Epidermal melanocyte (primary cell): ENCODE results near the gene PARD3.

Source experiments
- DNase-seq: peaks from one replicate; pipeline ENCODE4 v3.0.0; 2011; ENCODE audit warnings: low spot score; ENCODE audit not compliant: insufficient read length

The PARD3 gene

GRCh38 chr10:34169131-34169530 lies 646.0 kb downstream of the PARD3 start:
- DNase-seq, result no peak

DNA sequence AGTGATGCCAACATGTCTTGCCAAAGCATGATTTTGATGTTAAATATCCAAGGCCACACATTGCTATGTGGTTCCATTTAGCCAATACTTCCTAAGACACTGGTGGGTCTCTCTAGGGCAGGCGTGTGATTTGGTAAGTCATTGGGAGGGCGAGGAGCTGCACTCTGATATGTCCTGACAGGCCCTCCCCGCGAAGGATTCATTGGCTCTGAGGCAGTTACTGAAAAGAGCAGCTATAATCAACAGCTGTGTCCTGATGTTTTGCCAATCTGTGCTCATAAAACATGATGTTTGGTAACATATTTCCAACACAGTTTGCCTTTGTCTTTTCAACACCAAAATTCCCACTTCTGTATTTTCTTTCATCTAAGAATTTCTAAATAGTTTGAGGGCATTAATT lies 646.7 kb downstream of the PARD3 start:
- DNase-seq, result no peak

DNA sequence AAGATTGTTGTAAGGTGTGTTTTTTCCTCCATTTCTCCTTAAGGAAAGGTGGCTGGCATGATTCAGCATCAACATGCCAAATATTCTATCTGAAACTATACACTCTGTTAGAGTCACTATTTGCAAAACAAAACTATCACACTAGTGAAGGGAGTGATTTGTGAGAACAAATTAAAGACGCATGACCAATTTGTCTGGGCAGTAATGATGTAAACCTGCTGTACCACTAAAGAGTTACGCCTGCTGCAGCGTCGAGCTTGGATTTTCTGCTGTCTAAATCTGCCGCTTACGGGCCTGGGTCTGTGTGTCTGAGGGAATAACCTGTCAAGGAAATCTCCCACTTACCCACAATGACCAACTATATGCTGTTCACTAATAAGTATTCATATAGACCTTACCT lies 648.3 kb downstream of the PARD3 start:
- DNase-seq, result no peak

DNA sequence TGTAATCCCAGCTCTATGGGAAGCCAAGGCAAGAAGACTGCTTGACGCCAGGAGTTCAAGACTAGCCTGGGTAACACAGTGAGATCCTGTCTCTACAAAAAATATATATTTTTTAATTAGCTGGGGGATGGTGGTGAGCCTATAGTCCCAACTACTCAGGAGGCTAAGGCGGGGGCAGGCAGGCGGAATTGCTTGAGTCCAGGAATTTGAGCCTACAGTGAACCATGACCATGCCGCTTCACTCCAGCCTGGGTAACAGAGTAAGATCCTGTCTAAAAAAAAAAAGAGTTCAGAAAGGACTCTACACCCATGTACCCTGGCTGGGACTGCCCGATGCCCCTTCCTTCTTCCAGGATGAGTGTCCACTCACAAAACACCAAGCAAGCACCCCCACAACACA lies 648.7 kb downstream of the PARD3 start:
- DNase-seq, result no peak

GRCh38 chr10:34164029-34164428 lies 651.1 kb downstream of the PARD3 start:
- DNase-seq, result no peak

- no peak for DNase-seq
Observed at GRCh38 chr10:34163075-34163905, 651.8 kb downstream of the PARD3 start.

- no peak for DNase-seq
Observed at GRCh38 chr10:34161777-34162370, 653.2 kb downstream of the PARD3 start.

- DNase-seq, result no peak
Observed at GRCh38 chr10:34160595-34160994, 654.5 kb downstream of the PARD3 start.

GRCh38 chr10:34157501-34157900 lies 657.6 kb downstream of the PARD3 start:
- DNase-seq, result no peak

GRCh38 chr10:34156781-34157425 lies 658.2 kb downstream of the PARD3 start:
- DNase-seq, result no peak

- no peak for DNase-seq
Observed at GRCh38 chr10:34155812-34156211, 659.3 kb downstream of the PARD3 start.

GRCh38 chr10:34154383-34154900 lies 660.7 kb downstream of the PARD3 start:
- no peak for DNase-seq

DNA sequence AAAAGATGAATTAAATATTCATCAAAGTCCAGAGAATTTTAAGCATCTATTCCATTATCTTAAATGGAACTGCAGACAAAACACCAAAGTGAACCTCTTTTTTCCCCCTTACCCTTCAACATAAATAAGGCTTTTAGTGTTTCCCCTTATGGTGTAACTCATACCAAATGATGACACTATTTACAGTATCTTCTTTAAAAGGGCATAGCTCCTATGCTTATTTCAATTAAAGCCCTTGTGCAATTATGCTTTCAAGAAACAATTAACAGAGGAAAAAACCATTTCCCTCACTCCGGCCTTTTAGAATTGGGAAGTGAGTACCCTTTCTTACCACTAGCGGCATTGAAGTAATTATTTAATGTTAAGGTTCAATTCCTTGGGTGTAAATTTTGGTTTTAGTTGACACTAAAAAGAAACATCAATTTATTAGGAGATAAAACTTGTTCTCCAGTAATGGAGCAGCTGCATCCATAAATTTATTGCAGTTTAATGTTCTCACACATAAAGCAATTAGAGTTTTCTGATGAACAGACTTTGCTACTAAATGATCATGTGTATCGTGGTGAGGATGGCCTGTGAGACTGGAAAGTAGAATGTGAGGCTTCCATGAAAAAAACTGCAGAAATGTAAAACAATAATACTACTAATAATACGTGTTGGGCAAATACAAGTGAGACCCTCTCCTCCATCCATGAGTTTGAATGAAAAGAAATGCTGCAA lies 661.3 kb downstream of the PARD3 start:
- DNase-seq, result no peak

GRCh38 chr10:34152434-34152833 lies 662.7 kb downstream of the PARD3 start:
- DNase-seq, result no peak

DNA sequence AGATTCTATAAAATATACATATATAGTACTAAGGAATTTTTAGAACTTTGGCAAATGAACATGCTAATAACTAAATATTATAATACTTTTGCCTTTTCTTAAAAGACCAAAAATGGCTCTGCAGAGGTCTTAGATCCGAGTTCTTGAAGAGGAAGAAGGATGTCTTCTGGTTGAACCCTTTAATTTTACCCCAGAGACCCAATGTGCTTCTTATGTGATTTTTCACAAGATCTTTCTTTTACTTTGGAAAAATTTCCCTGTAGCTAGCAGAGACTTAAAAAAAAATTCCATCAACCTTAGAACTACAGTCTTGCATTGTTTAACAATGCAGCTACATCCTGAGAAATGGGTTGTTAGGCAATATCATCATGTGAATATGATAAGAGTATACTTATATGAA lies 663.2 kb downstream of the PARD3 start:
- no peak for DNase-seq

DNA sequence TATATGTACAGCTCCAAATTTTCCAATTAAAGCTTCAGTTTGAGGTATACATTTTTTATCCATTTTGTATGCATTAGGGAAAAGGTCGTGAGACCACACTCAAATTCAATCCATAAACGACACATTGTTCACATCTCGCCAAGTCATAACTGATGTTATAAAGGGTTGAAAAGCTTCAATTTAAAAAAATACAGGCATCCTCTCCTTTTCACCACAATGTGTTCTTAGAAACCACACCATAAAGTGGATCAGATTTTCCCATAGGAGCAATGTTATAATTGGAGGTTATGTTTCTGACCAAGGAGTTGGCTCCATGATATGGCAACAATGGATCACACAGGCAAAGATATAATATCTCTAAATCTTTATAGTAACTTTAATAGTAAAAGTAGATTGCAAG lies 663.6 kb downstream of the PARD3 start:
- no peak for DNase-seq

DNA sequence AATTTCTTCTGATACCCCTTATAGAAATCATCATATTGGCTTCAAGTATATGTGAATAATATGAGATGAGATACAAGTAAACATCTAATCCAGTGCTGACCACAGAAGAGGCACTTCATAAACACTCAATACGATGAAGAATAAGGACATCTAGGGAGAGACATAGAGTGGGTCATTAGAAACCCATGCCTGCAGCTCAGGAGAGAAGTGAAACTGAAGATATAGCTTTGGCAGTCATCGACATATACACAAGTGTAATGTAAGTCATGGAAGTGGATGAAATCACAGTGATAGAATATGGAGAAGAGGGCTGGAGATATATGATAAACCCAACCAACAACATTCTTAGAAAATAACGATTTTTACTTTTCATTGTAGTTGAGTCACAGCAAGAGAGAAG lies 665.0 kb downstream of the PARD3 start:
- no peak for DNase-seq

GRCh38 chr10:34148305-34148657 lies 666.8 kb downstream of the PARD3 start:
- DNase-seq, result no peak

DNA sequence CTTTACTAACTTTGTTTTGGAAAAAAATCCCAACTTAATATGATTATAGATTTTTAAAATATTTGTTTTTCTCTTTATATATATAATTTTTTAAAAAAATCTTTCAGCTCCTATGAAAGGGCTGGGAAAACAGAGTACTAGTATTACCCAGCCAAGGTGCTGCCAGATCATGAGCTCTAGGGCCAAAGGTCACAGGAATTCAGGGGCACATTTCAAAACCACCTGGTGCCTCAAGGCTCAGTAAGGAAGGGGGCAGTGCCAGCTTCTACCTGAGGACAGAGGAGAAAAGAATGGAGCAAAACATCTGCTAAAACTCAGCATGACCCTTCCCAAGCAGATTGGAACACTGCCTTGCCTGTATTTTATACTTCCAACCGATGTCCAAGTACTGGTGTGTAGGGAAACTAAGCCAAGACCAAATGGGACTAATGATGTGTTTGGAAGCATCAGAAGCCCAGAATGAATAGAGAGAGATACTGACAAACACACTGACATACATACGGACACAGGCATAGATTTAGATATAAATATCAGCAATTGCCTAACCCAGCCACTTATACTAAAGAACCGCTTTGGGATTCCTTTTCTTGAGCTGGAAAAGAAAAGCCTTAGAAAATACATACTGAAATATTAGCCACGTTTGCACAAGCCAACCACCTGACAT lies 667.3 kb downstream of the PARD3 start:
- DNase-seq, result no peak

GRCh38 chr10:34145715-34146114 lies 669.4 kb downstream of the PARD3 start:
- DNase-seq, result no peak

- no peak for DNase-seq
Observed at GRCh38 chr10:34143466-34143865, 671.6 kb downstream of the PARD3 start.
